Activated CD4-positive, alpha-beta T cell treated with anti-CD3 and anti-CD28 coated beads, Interleukin-2, amount 50 U/mL, for 1 hour (primary cell): Measurements from ENCODE around the gene FATE1.

Experiments used
- DNase-seq: peaks from one replicate; pipeline ENCODE4 v3.0.0-alpha.2; 2020

FATE1 gene

DNA sequence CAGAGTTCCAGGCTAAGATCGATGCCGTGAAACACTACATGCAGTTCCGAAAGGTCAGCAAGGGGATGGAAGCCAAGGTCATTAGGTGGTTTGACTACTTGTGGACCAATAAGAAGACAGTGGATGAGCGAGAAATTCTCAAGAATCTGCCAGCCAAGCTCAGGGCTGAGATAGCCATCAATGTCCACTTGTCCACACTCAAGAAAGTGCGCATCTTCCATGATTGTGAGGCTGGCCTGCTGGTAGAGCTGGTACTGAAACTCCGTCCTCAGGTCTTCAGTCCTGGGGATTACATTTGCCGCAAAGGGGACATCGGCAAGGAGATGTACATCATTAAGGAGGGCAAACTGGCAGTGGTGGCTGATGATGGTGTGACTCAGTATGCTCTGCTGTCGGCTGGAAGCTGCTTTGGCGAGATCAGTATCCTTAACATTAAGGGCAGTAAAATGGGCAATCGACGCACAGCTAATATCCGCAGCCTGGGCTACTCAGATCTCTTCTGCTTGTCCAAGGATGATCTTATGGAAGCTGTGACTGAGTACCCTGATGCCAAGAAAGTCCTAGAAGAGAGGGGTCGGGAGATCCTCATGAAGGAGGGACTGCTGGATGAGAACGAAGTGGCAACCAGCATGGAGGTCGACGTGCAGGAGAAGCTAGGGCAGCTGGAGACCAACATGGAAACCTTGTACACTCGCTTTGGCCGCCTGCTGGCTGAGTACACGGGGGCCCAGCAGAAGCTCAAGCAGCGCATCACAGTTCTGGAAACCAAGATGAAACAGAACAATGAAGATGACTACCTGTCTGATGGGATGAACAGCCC is 28.0 kb downstream of the FATE1 start:
- DNase-seq = no peak

DNA sequence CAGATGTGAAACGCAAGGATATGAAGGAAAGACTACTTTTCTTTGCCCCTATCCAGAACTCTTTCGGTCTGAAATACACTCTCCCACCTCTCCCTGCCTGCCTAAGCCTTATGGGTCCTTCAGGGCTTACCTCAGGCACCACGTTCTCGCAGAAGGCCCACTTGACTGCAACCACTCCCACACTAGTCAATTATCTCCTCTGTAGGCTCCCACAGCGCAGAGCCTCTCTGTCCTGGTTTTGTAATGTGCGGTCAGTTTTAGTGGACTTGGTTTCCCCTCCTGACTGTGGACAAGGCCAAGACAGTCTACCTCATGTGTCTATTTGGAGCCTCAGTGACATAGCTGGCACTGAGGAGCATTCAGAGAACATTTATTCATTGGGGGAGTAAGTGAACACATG is 29.8 kb downstream of the FATE1 start:
- DNase-seq = no peak

DNA sequence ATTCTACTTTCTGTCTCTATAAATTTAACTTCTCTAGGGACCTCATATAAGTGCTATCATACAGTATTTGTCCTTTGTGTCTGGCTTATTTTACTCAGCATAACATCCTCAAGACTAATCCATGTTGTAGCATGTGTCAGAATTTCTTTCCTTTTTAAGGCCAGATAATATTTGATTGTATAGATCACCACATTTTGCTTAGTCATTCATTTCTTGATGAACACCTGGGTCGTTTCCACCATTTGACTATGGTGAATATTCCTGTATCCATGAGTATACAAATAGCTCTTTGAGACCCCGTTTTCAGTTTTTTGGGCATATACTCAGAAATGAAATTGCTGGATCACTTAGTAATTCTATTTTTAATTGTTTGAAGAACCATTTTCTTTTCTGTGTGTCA is 30.7 kb downstream of the FATE1 start:
- no peak for DNase-seq

DNA sequence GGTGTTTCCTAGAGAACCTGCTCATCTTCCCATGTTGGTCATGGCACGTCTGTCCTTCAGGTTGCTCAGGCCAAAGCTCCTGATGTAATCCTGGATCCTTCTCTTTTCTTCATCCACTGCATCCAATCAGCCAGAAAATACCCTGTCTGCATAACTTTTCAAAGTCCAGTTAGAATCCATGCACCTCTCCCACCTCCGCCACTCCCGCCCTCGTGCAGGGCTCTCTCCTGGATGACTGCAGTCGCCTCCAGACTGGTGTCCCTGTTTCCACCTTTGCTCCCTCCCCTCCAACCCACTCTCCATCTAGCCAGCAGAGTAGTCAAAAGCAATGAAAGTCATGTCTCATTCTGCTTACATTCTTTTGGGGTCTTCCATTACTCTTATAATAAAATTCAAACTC is 34.7 kb downstream of the FATE1 start:
- no peak for DNase-seq

DNA sequence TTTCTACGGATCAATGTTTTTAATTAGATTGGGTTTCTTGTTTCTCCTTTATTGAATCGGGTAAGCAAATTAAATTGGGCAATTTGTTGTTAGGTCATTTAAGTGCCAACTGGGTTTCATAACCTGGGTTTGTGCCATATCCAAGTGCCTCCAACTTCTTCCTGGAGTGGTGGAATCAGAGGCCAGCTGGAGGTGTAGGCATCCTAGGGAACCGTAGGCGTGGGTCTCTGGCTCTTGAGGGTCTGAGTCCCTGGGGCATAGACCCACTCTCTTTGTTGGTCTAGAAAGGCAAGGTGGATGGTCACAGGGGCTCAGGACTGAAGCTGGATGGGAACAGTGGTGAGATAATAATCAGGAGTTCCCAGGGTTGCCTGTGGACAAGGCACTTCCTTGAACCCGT is 37.0 kb downstream of the FATE1 start:
- no peak for DNase-seq

- DNase-seq = no peak
Measured at GRCh38 chrX:151753313-151754046, 37.6 kb downstream of the FATE1 start.

DNA sequence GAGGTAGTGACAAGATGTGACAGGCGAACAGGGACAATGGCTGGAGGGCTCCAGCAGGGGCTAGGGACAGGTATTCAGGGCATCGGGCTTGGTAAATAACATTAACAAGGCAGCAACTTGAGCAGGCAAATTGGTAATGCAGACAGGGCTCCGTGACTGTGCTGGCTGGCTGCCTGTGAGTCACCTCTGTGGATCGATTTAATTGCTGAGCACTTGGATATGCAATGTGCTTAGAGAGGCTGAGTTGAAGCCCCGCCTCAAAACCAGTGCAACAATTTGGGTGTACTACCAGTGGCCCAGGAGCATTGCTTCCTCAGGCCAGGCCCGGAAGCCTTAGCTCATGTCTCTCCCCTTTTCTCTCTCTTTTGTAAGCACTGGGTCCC is 38.2 kb downstream of the FATE1 start:
- DNase-seq = no peak

DNA sequence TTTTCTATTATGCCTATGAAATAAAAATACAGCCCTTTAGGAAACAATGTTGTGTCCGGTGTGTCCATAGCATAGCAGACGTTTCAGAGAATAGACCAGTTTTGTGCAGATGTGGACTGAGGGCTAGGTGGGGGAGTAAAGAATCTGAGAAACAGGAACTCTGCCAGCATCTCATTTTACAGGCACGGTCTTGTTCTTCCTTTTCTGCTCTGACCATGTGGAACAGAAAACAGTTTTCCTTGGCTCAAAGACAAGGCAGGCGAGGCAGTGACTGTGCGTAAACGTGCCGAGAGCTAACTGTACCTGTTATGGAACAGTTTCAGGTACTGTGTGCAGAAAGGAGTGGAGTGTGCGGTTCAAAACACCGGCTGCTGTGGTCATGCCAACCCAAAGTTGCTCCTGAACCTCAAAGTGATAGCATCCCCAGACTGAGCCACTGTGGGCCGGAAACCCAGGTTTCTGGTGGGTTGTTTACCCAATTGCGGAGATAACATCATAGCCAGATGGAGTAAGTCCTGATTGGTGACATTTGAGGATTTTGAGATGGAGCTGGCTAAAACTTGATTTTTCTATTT is 38.9 kb downstream of the FATE1 start:
- DNase-seq = no peak

DNA sequence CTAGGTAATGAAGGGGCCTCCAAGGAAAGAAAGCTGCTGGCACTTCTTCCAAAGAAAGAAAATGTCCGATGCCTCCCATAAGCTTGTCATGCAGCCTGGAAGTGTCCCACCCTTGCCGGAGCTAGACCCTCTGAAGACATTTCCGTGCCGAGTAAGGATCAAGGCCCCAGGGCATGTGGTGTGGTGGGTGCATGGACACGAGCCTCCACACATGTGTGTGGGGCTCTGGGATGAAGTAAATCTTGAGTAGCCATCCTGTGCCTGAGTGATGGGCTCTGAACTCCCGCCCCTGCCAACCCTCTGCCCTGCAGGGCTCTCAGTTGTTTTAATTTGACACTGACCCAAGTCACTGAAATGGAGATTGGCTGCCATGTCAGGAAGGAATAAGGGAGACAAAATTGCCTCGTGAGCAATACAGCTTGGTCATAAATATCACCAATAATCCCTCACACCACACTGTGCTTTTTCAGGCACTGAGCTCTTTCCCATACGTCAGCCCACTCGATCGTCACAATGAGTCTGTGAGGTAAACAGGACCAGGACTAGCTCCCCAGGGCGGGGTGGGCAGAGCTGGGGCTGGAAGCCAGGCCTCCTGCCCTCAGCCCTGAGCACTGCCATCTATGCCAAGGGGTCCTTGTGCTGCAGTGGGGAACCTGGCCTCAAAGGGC is 43.3 kb downstream of the FATE1 start:
- no peak for DNase-seq

GRCh38 chrX:151762802-151763201 is 47.0 kb downstream of the FATE1 start:
- DNase-seq = no peak

- no peak for DNase-seq
Measured at GRCh38 chrX:151763711-151764110, 47.9 kb downstream of the FATE1 start.

- no peak for DNase-seq
Measured at GRCh38 chrX:151765026-151765425, 49.2 kb downstream of the FATE1 start.

DNA sequence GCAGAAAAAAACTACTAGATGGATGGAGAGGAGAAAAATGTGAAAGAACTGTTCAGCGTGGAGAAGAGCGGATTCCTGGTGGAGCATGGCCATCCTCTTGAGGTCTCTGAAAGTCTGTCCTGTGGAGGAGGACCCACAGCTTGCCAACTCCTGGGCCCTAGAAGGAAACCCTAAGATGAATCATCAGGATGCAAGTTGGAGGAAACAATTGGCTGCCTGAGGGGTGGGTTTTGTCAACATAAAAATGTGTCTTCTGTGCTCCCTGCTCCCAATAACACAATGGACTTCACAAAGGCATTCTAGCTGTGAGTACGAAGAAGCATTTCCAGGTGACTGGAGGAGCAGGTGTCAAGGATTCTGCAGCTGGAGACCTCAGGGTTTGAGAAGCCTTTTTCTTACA is 55.9 kb downstream of the FATE1 start:
- DNase-seq = no peak
